Aorta (tissue), 5 donors: ENCODE data around the gene GP1BB. TPM values are rescaled to one million over a fixed set of nuclear protein-coding genes. Genes with fewer than 3 reads are reported as not detected.

Experiments
- ATAC-seq: fragments of 200-7000 bp; cut with Tn5 transposase; one replicate; pipeline ENCODE4 v1.9.1; 2022; ENCODE audit warnings: moderate library complexity; ENCODE audit not compliant: low FRiP score
- DNase-seq, 2 donors: peaks; one replicate each; pipeline ENCODE4 v3.0.0-alpha.2; 2020
- H3K27ac ChIP-seq, 2 donors: one replicate each; pipeline ENCODE4 v1.5.1; 2013; ENCODE audit warnings: low read length in 2 of 2, mild to moderate bottlenecking in 2 of 2, moderate library complexity in 2 of 2, control low read depth in 1 of 2, inconsistent platforms in 1 of 2, low read depth in 1 of 2
- H3K27me3 ChIP-seq, 2 donors: one replicate each; pipeline ENCODE4 v1.6.1; 2013; ENCODE audit warnings: control low read depth in 1 of 2, low read length in 1 of 2, mild to moderate bottlenecking in 1 of 2, moderate library complexity in 1 of 2; ENCODE audit not compliant: insufficient read depth in 2 of 2, control insufficient read depth in 1 of 2
- H3K36me3 ChIP-seq, 2 donors: one replicate each; pipeline ENCODE4 v1.6.1; 2013; ENCODE audit warnings: control low read depth in 1 of 2, low read length in 1 of 2, mild to moderate bottlenecking in 1 of 2; ENCODE audit not compliant: insufficient read depth in 2 of 2, control insufficient read depth in 1 of 2
- H3K4me1 ChIP-seq, 2 donors: one replicate each; pipeline ENCODE4 v1.6.1; 2013; ENCODE audit warnings: low read length in 2 of 2, control low read depth in 1 of 2, mild to moderate bottlenecking in 1 of 2, moderate library complexity in 1 of 2; ENCODE audit not compliant: insufficient read depth in 2 of 2, control insufficient read depth in 1 of 2
- H3K4me3 ChIP-seq, 2 donors: one replicate each; pipeline ENCODE4 v1.5.1; 2013; ENCODE audit warnings: low read length in 2 of 2, control low read depth in 1 of 2, mild to moderate bottlenecking in 1 of 2
- H3K9me3 ChIP-seq: one replicate; pipeline ENCODE4 v1.6.1; 2013; ENCODE audit warnings: mild to moderate bottlenecking, low read length; ENCODE audit not compliant: control insufficient read depth
- WGBS, 2 donors: extraction: QIAGEN DNeasy Blood & Tissue Kit; methylation state at CpG; one replicate each; pipeline ENCODE4 v1.1.7; 2013; 5-methylcytosine and 5-hydroxymethylcytosine counted together
- intact Hi-C, 2 donors: fragments of 100-400 bp; cut with DNase I; formaldehyde crosslinking; loops; one replicate each; pipeline versions ENCODE4 v1.14.2 to v1.15.0; 2022
- polyA plus RNA-seq, 2 donors: library from polyadenylated mRNA; stranded (reverse); fragments of 200-250 nt; gene quantifications; one replicate each; pipeline ENCODE4 v1.2.3, GENCODE V29; 2013
- total RNA-seq, 2 donors: library from RNA; stranded (reverse); fragmentation: NEBNext Ultra II Directional; extraction: Animal tissue kit (Norgen Biotek cat#: 25700); gene quantifications; one replicate each; pipeline ENCODE4 v1.2.1, GENCODE V29; 2021
- donor health status: healthy with polysubstance abuse.
- donor health status: Bipolar disorder and iron deficiency.
- donor health status: DM: no; HTN: no; CAD: no.
- donor health status: DM: no; HTN: no; CAD: no.
- donor health status: DM: yes; HTN: yes; CAD: no.

Gene GP1BB
- total and polyA plus RNA-seq, 4 donors: 3.6 to 29.7 (median 8.1) TPM; not detected in 1

GRCh38 chr22:19727310-19728150 is 4.2 kb downstream of the GP1BB start:
- 68 to 72% methylated on average over 59 to 61 of the region's 61 CpGs for WGBS, 2 donors

GRCh38 chr22:19728271-19728670 is 4.9 kb downstream of the GP1BB start:
- Histone ChIP-seq H3K36me3 (no peaks in the 10 kb centered on the region), H3K4me1 (no peaks in the 10 kb centered on the region), H3K27ac (no peak overlapping the region), H3K4me3 (no peak overlapping the region), H3K27me3 (no peaks in the 10 kb centered on the region), H3K9me3 (no peaks in the 10 kb centered on the region)
- ATAC-seq (no peak), DNase-seq (no peak)
- WGBS, 2 donors: 54 to 67% methylated on average over 5 to 6 of the region's 6 CpGs
- intact Hi-C loops: no loop called here

More at GRCh38 chr22:19727310-19728150, 4.2 kb downstream of the GP1BB start:
- no peaks in the 10 kb centered on the region for H3K27me3 ChIP-seq
- H3K9me3 ChIP-seq: no peaks in the 10 kb centered on the region
- ATAC-seq: no peak
- no peaks in the 10 kb centered on the region for H3K4me1 ChIP-seq
- no peaks in the 10 kb centered on the region for H3K36me3 ChIP-seq
- H3K27ac ChIP-seq: no peak overlapping the region
- no peak overlapping the region for H3K4me3 ChIP-seq
- intact Hi-C loops: no loop called here
- no peak for DNase-seq

GRCh38 chr22:19728836-19729235 is 5.5 kb downstream of the GP1BB start:
- ATAC-seq (no peak), DNase-seq (no peak)
- no peak overlapping the region for H3K27ac ChIP-seq
- no peaks in the 10 kb centered on the region for H3K4me1 ChIP-seq
- intact Hi-C loops: no loop called here
- no peaks in the 10 kb centered on the region for H3K36me3 ChIP-seq
- H3K9me3 ChIP-seq: no peaks in the 10 kb centered on the region
- no peak overlapping the region for H3K4me3 ChIP-seq
- WGBS, 2 donors: 82 to 85% methylated on average over 10 of the region's 10 CpGs
- no peaks in the 10 kb centered on the region for H3K27me3 ChIP-seq

- no peak overlapping the region for H3K27ac ChIP-seq
- DNase-seq (no peak), ATAC-seq (no peak)
- no peaks in the 10 kb centered on the region for H3K4me1 ChIP-seq
- no peaks in the 10 kb centered on the region for H3K36me3 ChIP-seq
- H3K4me3 ChIP-seq: no peak overlapping the region
- H3K9me3 ChIP-seq: no peaks in the 10 kb centered on the region
- intact Hi-C loops: no loop called here
- H3K27me3 ChIP-seq: no peaks in the 10 kb centered on the region
- 81 to 87% methylated on average over 9 of the region's 9 CpGs for WGBS, 2 donors
Measured at GRCh38 chr22:19729507-19729906, 6.2 kb downstream of the GP1BB start.

GRCh38 chr22:19730198-19730597 is 6.9 kb downstream of the GP1BB start:
- Histone ChIP-seq H3K27ac (no peak overlapping the region), H3K4me3 (no peak overlapping the region), H3K4me1 (no peaks in the 10 kb centered on the region), H3K36me3 (no peaks in the 10 kb centered on the region), H3K27me3 (no peaks in the 10 kb centered on the region), H3K9me3 (no peaks in the 10 kb centered on the region)
- peak; percentile 29 for ATAC-seq
- 87 to 96% methylated on average over 8 of the region's 8 CpGs for WGBS, 2 donors
- intact Hi-C loops: loop anchor here (1.0 to 2.0 kb wide), 2 partner anchors 180 to 181 kb away; no protein-coding TSS in a partner anchor
- no peak for DNase-seq

GRCh38 chr22:19730655-19731360 is 7.5 kb downstream of the GP1BB start:
- ATAC-seq (peak; percentile 89), DNase-seq (peak; percentile 90 to 97)
- 4% methylated on average over 44 to 48 of the region's 48 CpGs for WGBS, 2 donors
- no peaks in the 10 kb centered on the region for H3K36me3 ChIP-seq
- H3K27ac ChIP-seq: no peak overlapping the region
- no peaks in the 10 kb centered on the region for H3K27me3 ChIP-seq
- no peak overlapping the region for H3K4me3 ChIP-seq
- no peaks in the 10 kb centered on the region for H3K4me1 ChIP-seq
- H3K9me3 ChIP-seq: no peaks in the 10 kb centered on the region
- intact Hi-C loops: loop anchor here (1.0 to 2.0 kb wide), 2 partner anchors 179 to 180 kb away; no protein-coding TSS in a partner anchor

GRCh38 chr22:19731361-19732135 is 8.2 kb downstream of the GP1BB start:
- intact Hi-C loops: loop anchor here in 1 of 2 donors (2.0 kb wide), 1 partner anchor 179 kb away; no protein-coding TSS in a partner anchor
- 69% methylated on average over 21 of the region's 21 CpGs for WGBS, 2 donors
- peak; percentile 12 for ATAC-seq

GRCh38 chr22:19732403-19733113 is 9.2 kb downstream of the GP1BB start:
- 92 to 95% methylated on average over 10 of the region's 10 CpGs for WGBS, 2 donors
- intact Hi-C loops: no loop called here
- Histone ChIP-seq H3K36me3 (no peaks in the 10 kb centered on the region), H3K27me3 (no peaks in the 10 kb centered on the region), H3K9me3 (no peaks in the 10 kb centered on the region), H3K4me3 (no peak overlapping the region), H3K27ac (no peak overlapping the region), H3K4me1 (no peaks in the 10 kb centered on the region)
- DNase-seq (no peak), ATAC-seq (no peak)

More at GRCh38 chr22:19731361-19732135, 8.2 kb downstream of the GP1BB start:
- Histone ChIP-seq H3K9me3 (no peaks in the 10 kb centered on the region), H3K27me3 (no peaks in the 10 kb centered on the region), H3K36me3 (no peaks in the 10 kb centered on the region), H3K4me1 (no peaks in the 10 kb centered on the region), H3K4me3 (no peak overlapping the region), H3K27ac (no peak overlapping the region)
- DNase-seq: no peak
